ENCODE data around the gene C11orf87. TPM values are rescaled to one million over a fixed set of nuclear protein-coding genes. Genes with fewer than 3 reads are reported as not detected.

C11orf87 gene
- total and polyA plus RNA-seq, 2 of the 8 experiments (the other 6 are each of a cell fraction or from before 2014, with no cell fraction given) = 0.22 to 0.32 TPM

- TF ChIP-seq NANOG (IDR thresholded peaks at IDR 0.05; ENCODE audit: insufficient read depth, low read depth, low read length, poor library complexity, severe bottlenecking) (no peak), CHD7 (IDR thresholded peaks at IDR 0.05; ENCODE audit: insufficient replicate concordance, low read length) (no peak), MAFK (IDR thresholded peaks at IDR 0.05; ENCODE audit: low read depth, low read length) (no peak), SP1 (IDR thresholded peaks at IDR 0.05; ENCODE audit: low read depth, low read length) (no peak), RAD21 (IDR thresholded peaks at IDR 0.05 in 1 of 2, conservative IDR thresholded peaks at IDR 0.05 in 1 of 2; ENCODE audit: low read depth in 2 of 2, low read length in 2 of 2) (peak in 1 of 2 experiments; percentile 10; a peak in 2 of 4 replicates), TEAD4 (IDR thresholded peaks at IDR 0.05; ENCODE audit: low read depth, low read length) (no peak), JUN (IDR thresholded peaks at IDR 0.05; ENCODE audit: low read depth, low read length) (no peak), CTCF (IDR thresholded peaks at IDR 0.05; ENCODE audit: control extremely low read depth in 1 of 3, insufficient read depth in 1 of 3, low read depth in 1 of 3, low read length in 3 of 3) (no peak)
These were observed 978 bp downstream of the C11orf87 start (continued) for GRCh38 chr11:109422870-109423465.

Measured in H1 (cell line).